ENCODE results near the gene NRBF2. TPM values are rescaled to one million over a fixed set of nuclear protein-coding genes. Genes with fewer than 3 reads are reported as not detected.

NRBF2 gene
- total and polyA plus RNA-seq, 2 experiments from 2014 or later: 22.9 to 38.3 TPM

DNA sequence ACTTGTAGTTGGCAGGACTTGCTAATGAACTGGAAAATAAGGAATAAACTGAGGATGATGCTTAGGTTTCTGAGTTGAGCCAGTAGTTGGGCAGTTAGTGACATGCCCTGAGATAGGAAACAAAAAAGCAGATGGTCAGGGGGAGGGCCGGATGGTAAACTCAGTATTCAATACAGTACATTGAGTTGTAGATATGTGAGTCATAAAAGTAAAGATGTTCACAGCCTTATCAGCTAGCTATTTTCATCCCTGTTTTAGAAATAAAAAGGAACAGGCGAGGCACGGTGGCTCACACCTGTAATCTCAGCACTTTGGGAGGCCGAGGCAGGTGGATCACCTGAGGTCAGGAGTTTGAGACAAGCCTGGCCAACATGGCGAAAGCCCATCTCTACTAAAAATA, 22.2 kb upstream of the NRBF2 start:
- peaks cover 3% of the 10 kb centered on the region for H3K4me1 ChIP-seq (ENCODE audit: insufficient read depth)
- H3K4me1 Mint-ChIP-seq: peaks cover 7% of the 10 kb centered on the region
- no peak overlapping the region for H3K4me2 ChIP-seq
- peaks cover 10% of the 10 kb centered on the region for H3K27me3 Mint-ChIP-seq (ENCODE audit: insufficient read depth, low read depth, poor library complexity)
- H3K27ac ChIP-seq (ENCODE audit: low read depth): no peak overlapping the region
- no peak for TF ChIP-seq STAT1 (IDR thresholded peaks at IDR 0.05; ENCODE audit: unreplicated experiment)
- no peak overlapping the region for H3K27ac Mint-ChIP-seq
- no peak for DNase-seq (ENCODE audit: low spot score)
- H3K36me3 Mint-ChIP-seq (ENCODE audit: low read depth): no peaks in the 10 kb centered on the region
- no peaks in the 10 kb centered on the region for H3F3A ChIP-seq (replicated peaks; ENCODE audit: low read depth)
- H3K4me3 ChIP-seq: no peak overlapping the region
- H3K36me3 ChIP-seq (ENCODE audit: insufficient read depth): no peaks in the 10 kb centered on the region
- H2AFZ ChIP-seq: no peak overlapping the region
- no peaks in the 10 kb centered on the region for H3K79me2 ChIP-seq (replicated peaks; ENCODE audit: insufficient read depth)
- H3K9me3 Mint-ChIP-seq: no peaks in the 10 kb centered on the region; the same call in 1 of the 3 replicates
- no peak overlapping the region for H3K4me3 Mint-ChIP-seq
- no peaks in the 10 kb centered on the region for H3K9me2 ChIP-seq (ENCODE audit: insufficient read depth)
- no peak for ATAC-seq
- H3K27me3 ChIP-seq (ENCODE audit: insufficient read depth): no peaks in the 10 kb centered on the region
- H4K20me1 ChIP-seq (replicated peaks; ENCODE audit: insufficient read depth): no peaks in the 10 kb centered on the region

DNA sequence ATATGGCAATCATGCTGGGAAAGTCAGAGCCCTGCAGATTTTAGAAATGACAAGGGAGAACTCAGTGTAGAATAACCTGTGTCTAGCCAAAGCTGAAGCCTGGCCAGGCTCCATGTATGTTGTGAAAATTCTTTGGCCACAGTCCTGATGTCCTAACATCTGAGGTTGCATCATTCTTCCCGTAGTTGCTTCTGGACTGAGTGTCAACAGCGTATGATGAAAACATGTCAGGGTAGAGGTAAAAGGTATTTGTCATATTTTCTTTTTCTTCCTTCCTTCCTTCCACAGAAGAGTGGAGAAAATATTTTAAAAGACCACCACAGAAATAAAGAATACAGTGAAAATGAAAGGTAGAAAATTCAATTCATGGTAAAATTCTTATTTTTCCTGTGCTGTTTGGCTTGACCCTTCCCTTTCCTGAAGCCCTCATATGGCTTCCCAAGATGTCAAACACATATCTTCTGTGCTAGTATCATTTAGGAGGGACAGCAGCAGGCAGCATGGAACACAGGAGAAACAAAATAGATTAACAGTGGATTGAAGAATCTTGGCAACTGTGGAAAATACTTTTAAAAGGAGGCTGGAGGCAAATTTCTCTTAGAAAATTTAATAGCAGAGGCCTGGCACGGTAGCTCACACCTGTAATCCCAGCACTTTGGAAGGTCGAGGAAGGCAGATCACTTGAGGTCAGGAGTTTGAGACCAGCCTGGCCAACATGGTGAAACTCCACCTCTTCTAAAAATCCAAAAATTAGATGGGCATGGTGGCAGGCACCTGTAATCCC, 18.9 kb upstream of the NRBF2 start:
- Mint-ChIP-seq H3K36me3 (ENCODE audit: low read depth) (no peaks in the 10 kb centered on the region), H3K27me3 (ENCODE audit: insufficient read depth, low read depth, poor library complexity) (peaks cover 5% of the 10 kb centered on the region), H3K4me1 (no peaks in the 10 kb centered on the region; the same call in 2 of the 3 replicates), H3K9me3 (no peaks in the 10 kb centered on the region; the same call in 1 of the 3 replicates), H3K4me3 (no peak overlapping the region), H3K27ac (peak overlapping the region; percentile 23; the same call in 1 of the 2 replicates)
- H3K36me3 ChIP-seq (ENCODE audit: insufficient read depth): no peaks in the 10 kb centered on the region
- H2AFZ ChIP-seq: no peak overlapping the region
- H3K79me2 ChIP-seq (replicated peaks; ENCODE audit: insufficient read depth): no peaks in the 10 kb centered on the region
- no peak overlapping the region for H3K4me2 ChIP-seq
- no peak overlapping the region for H3K4me3 ChIP-seq
- H4K20me1 ChIP-seq (replicated peaks; ENCODE audit: insufficient read depth): no peaks in the 10 kb centered on the region
- H3K27ac ChIP-seq (ENCODE audit: low read depth): no peak overlapping the region
- no peak for ATAC-seq
- H3K9me2 ChIP-seq (ENCODE audit: insufficient read depth): no peaks in the 10 kb centered on the region
- no peaks in the 10 kb centered on the region for H3F3A ChIP-seq (replicated peaks; ENCODE audit: low read depth)
- no peaks in the 10 kb centered on the region for H3K27me3 ChIP-seq (ENCODE audit: insufficient read depth)
- peaks cover 3% of the 10 kb centered on the region; the same call in 1 of the 2 replicates for H3K4me1 ChIP-seq (ENCODE audit: insufficient read depth)
- DNase-seq (ENCODE audit: low spot score): no peak
- TF ChIP-seq, protein P1, sequence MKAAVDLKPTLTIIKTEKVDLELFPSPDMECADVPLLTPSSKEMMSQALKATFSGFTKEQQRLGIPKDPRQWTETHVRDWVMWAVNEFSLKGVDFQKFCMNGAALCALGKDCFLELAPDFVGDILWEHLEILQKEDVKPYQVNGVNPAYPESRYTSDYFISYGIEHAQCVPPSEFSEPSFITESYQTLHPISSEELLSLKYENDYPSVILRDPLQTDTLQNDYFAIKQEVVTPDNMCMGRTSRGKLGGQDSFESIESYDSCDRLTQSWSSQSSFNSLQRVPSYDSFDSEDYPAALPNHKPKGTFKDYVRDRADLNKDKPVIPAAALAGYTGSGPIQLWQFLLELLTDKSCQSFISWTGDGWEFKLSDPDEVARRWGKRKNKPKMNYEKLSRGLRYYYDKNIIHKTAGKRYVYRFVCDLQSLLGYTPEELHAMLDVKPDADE (IDR thresholded peaks at IDR 0.05): no peak
- TF ChIP-seq, protein P2, sequence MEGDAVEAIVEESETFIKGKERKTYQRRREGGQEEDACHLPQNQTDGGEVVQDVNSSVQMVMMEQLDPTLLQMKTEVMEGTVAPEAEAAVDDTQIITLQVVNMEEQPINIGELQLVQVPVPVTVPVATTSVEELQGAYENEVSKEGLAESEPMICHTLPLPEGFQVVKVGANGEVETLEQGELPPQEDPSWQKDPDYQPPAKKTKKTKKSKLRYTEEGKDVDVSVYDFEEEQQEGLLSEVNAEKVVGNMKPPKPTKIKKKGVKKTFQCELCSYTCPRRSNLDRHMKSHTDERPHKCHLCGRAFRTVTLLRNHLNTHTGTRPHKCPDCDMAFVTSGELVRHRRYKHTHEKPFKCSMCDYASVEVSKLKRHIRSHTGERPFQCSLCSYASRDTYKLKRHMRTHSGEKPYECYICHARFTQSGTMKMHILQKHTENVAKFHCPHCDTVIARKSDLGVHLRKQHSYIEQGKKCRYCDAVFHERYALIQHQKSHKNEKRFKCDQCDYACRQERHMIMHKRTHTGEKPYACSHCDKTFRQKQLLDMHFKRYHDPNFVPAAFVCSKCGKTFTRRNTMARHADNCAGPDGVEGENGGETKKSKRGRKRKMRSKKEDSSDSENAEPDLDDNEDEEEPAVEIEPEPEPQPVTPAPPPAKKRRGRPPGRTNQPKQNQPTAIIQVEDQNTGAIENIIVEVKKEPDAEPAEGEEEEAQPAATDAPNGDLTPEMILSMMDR (conservative IDR thresholded peaks at IDR 0.05; ENCODE audit: low read depth in 2 of 2): no peak
- no peak for TF ChIP-seq CREB1 (CRISPR knock-in tag; IDR thresholded peaks at IDR 0.05; ENCODE audit: low read depth)
- no peak for TF ChIP-seq STAT1 (IDR thresholded peaks at IDR 0.05; ENCODE audit: unreplicated experiment)
- TF ChIP-seq ZNF331 (CRISPR knock-in tag; IDR thresholded peaks at IDR 0.05; ENCODE audit: low read depth): no peak
- TF ChIP-seq NANOG (IDR thresholded peaks at IDR 0.05; ENCODE audit: borderline replicate concordance): no peak
- TF ChIP-seq, protein P3, sequence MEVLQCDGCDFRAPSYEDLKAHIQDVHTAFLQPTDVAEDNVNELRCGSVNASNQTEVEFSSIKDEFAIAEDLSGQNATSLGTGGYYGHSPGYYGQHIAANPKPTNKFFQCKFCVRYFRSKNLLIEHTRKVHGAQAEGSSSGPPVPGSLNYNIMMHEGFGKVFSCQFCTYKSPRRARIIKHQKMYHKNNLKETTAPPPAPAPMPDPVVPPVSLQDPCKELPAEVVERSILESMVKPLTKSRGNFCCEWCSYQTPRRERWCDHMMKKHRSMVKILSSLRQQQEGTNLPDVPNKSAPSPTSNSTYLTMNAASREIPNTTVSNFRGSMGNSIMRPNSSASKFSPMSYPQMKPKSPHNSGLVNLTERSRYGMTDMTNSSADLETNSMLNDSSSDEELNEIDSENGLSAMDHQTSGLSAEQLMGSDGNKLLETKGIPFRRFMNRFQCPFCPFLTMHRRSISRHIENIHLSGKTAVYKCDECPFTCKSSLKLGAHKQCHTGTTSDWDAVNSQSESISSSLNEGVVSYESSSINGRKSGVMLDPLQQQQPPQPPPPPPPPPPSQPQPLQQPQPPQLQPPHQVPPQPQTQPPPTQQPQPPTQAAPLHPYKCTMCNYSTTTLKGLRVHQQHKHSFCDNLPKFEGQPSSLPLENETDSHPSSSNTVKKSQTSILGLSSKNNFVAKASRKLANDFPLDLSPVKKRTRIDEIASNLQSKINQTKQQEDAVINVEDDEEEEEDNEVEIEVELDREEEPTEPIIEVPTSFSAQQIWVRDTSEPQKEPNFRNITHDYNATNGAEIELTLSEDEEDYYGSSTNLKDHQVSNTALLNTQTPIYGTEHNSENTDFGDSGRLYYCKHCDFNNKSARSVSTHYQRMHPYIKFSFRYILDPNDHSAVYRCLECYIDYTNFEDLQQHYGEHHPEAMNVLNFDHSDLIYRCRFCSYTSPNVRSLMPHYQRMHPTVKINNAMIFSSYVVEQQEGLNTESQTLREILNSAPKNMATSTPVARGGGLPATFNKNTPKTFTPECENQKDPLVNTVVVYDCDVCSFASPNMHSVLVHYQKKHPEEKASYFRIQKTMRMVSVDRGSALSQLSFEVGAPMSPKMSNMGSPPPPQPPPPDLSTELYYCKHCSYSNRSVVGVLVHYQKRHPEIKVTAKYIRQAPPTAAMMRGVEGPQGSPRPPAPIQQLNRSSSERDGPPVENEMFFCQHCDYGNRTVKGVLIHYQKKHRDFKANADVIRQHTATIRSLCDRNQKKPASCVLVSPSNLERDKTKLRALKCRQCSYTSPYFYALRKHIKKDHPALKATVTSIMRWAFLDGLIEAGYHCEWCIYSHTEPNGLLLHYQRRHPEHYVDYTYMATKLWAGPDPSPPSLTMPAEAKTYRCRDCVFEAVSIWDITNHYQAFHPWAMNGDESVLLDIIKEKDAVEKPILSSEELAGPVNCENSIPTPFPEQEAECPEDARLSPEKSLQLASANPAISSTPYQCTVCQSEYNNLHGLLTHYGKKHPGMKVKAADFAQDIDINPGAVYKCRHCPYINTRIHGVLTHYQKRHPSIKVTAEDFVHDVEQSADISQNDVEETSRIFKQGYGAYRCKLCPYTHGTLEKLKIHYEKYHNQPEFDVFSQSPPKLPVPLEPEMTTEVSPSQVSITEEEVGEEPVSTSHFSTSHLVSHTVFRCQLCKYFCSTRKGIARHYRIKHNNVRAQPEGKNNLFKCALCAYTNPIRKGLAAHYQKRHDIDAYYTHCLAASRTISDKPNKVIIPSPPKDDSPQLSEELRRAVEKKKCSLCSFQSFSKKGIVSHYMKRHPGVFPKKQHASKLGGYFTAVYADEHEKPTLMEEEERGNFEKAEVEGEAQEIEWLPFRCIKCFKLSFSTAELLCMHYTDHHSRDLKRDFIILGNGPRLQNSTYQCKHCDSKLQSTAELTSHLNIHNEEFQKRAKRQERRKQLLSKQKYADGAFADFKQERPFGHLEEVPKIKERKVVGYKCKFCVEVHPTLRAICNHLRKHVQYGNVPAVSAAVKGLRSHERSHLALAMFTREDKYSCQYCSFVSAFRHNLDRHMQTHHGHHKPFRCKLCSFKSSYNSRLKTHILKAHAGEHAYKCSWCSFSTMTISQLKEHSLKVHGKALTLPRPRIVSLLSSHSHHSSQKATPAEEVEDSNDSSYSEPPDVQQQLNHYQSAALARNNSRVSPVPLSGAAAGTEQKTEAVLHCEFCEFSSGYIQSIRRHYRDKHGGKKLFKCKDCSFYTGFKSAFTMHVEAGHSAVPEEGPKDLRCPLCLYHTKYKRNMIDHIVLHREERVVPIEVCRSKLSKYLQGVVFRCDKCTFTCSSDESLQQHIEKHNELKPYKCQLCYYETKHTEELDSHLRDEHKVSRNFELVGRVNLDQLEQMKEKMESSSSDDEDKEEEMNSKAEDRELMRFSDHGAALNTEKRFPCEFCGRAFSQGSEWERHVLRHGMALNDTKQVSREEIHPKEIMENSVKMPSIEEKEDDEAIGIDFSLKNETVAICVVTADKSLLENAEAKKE (CRISPR knock-in tag; IDR thresholded peaks at IDR 0.05): no peak
